DOHH2 (cell line): Measurements from ENCODE around the gene DIP2B.

ENCODE experiments used
- H3F3A ChIP-seq: fragments of 200-600 bp; sonication (generic), shearing (Covaris generic); 2 replicates; pipeline ENCODE4 v1.6.0; 2016; ENCODE audit warnings: antibody characterized with exemption, mild to moderate bottlenecking; ENCODE audit not compliant: control insufficient read depth, insufficient read depth
- H3K27ac ChIP-seq: fragments of 200-600 bp; sonication (generic); 2 replicates; pipeline ENCODE4 v1.5.1; 2014; ENCODE audit warnings: low read depth, mild to moderate bottlenecking, low read length, moderate library complexity
- H3K27me3 ChIP-seq: fragments of 200-600 bp; sonication (generic); 2 replicates; pipeline ENCODE4 v1.6.1; 2014; ENCODE audit warnings: mild to moderate bottlenecking, low read length, mixed read lengths; ENCODE audit not compliant: control insufficient read depth
- H3K36me3 ChIP-seq: fragments of 200-600 bp; sonication (generic); 2 replicates; pipeline ENCODE4 v1.6.1; 2014; ENCODE audit warnings: mild to moderate bottlenecking, low read length, moderate library complexity, mixed read lengths; ENCODE audit not compliant: control insufficient read depth
- H3K4me1 ChIP-seq: fragments of 200-600 bp; sonication (generic); 2 replicates; pipeline ENCODE4 v1.6.1; 2014; ENCODE audit warnings: mild to moderate bottlenecking, low read length, mixed read lengths; ENCODE audit not compliant: control insufficient read depth
- H3K4me2 ChIP-seq: fragments of 200-600 bp; sonication (generic); 2 replicates; pipeline ENCODE4 v1.6.0; 2014; ENCODE audit warnings: mild to moderate bottlenecking, low read length, moderate library complexity
- H3K4me3 ChIP-seq: fragments of 200-600 bp; sonication (generic); 2 replicates; pipeline ENCODE4 v1.5.1; 2014; ENCODE audit warnings: mild to moderate bottlenecking, low read length, mixed read lengths
- H3K79me2 ChIP-seq: fragments of 200-600 bp; sonication (generic); 2 replicates; pipeline ENCODE4 v1.6.1; 2014; ENCODE audit warnings: mild to moderate bottlenecking, low read length, mixed read lengths; ENCODE audit not compliant: control insufficient read depth
- H3K9me2 ChIP-seq: fragments of 200-600 bp; sonication (generic); replicated peaks from 2 replicates; pipeline ENCODE4 v1.6.1; 2014; ENCODE audit warnings: mild to moderate bottlenecking, low read length, mixed read lengths; ENCODE audit not compliant: control insufficient read depth
- H3K9me3 ChIP-seq: fragments of 200-600 bp; sonication (generic); 2 replicates; pipeline ENCODE4 v1.6.1; 2014; ENCODE audit warnings: antibody characterized with exemption, low read length, mixed read lengths; ENCODE audit not compliant: control insufficient read depth, insufficient read depth
- H4K20me1 ChIP-seq: fragments of 200-600 bp; sonication (generic); 2 replicates; pipeline ENCODE4 v1.6.0; 2014; ENCODE audit warnings: low read depth, mild to moderate bottlenecking, antibody characterized with exemption, low read length, moderate library complexity; ENCODE audit not compliant: control insufficient read depth, insufficient read depth
- CTCF ChIP-seq: fragments of 200-600 bp; sonication (generic); IDR thresholded peaks from one replicate; pipeline ENCODE4 v1.5.1; 2014; ENCODE audit warnings: antibody characterized with exemption, mild to moderate bottlenecking, low read depth, low read length; ENCODE audit not compliant: poor library complexity, severe bottlenecking
- EZH2phosphoT487 ChIP-seq: fragments of 200-600 bp; sonication (generic); IDR thresholded peaks from 2 replicates; pipeline ENCODE4 v1.6.1; 2017; ENCODE audit warnings: borderline replicate concordance, mild to moderate bottlenecking, antibody characterized with exemption, low read length, moderate library complexity, mixed read lengths

DIP2B gene

GRCh38 chr12:50507474-50507838 lies 2.7 kb downstream of the DIP2B start:
- Histone ChIP-seq H3K27ac (no peak overlapping the region), H3K4me1 (peaks cover 20% of the 10 kb centered on the region), H3K9me2 (no peaks in the 10 kb centered on the region), H3K9me3 (no peaks in the 10 kb centered on the region), H3K4me2 (no peak overlapping the region), H3K36me3 (no peaks in the 10 kb centered on the region), H3K27me3 (no peaks in the 10 kb centered on the region), H4K20me1 (peaks cover 20% of the 10 kb centered on the region; the same call in 1 of the 2 replicates), H3K79me2 (peaks cover 56% of the 10 kb centered on the region), H3K4me3 (no peak overlapping the region), H3F3A (peaks cover 5% of the 10 kb centered on the region; the same call in 1 of the 2 replicates)
- TF ChIP-seq CTCF (no peak), EZH2phosphoT487 (no peak)

GRCh38 chr12:50507930-50508329 lies 3.1 kb downstream of the DIP2B start:
- no peaks in the 10 kb centered on the region for H3K9me2 ChIP-seq
- H3K4me2 ChIP-seq: no peak overlapping the region
- H3K9me3 ChIP-seq: no peaks in the 10 kb centered on the region
- TF ChIP-seq CTCF: no peak
- TF ChIP-seq EZH2phosphoT487: no peak
- H3K27me3 ChIP-seq: no peaks in the 10 kb centered on the region
- no peaks in the 10 kb centered on the region for H3K36me3 ChIP-seq
- H3F3A ChIP-seq: peaks cover 5% of the 10 kb centered on the region; the same call in 1 of the 2 replicates
- H4K20me1 ChIP-seq: peaks cover 20% of the 10 kb centered on the region; the same call in 1 of the 2 replicates
- H3K4me3 ChIP-seq: no peak overlapping the region
- H3K4me1 ChIP-seq: peaks cover 20% of the 10 kb centered on the region
- no peak overlapping the region for H3K27ac ChIP-seq
- peaks cover 59% of the 10 kb centered on the region for H3K79me2 ChIP-seq

GRCh38 chr12:50508414-50508813 lies 3.6 kb downstream of the DIP2B start:
- TF ChIP-seq EZH2phosphoT487 (no peak), CTCF (no peak)
- Histone ChIP-seq H3K36me3 (no peaks in the 10 kb centered on the region), H3K27ac (no peak overlapping the region), H3K9me2 (no peaks in the 10 kb centered on the region), H3K4me1 (peaks cover 20% of the 10 kb centered on the region), H3K4me2 (no peak overlapping the region), H3K27me3 (no peaks in the 10 kb centered on the region), H3F3A (peaks cover 5% of the 10 kb centered on the region; the same call in 1 of the 2 replicates), H4K20me1 (peaks cover 20% of the 10 kb centered on the region; the same call in 1 of the 2 replicates), H3K4me3 (no peak overlapping the region), H3K9me3 (no peaks in the 10 kb centered on the region), H3K79me2 (peaks cover 64% of the 10 kb centered on the region)
